ENCODE data around the gene TTLL1.
"Not testable (repeated sequence)": the region's sequence is repeated elsewhere in the genome, so short reads cannot be mapped to it uniquely, and the experiment has no call there.

The TTLL1 gene

GRCh38 chr22:42995654-42996053, 93.5 kb downstream of the TTLL1 start:
- DNase-seq (ENCODE audit: extremely low read depth in 1 of 2, low read depth in 1 of 2): not testable (repeated sequence)

- DNase-seq (ENCODE audit: extremely low read depth in 1 of 2, low read depth in 1 of 2): no peak
Measured at GRCh38 chr22:42994917-42995562, 94.2 kb downstream of the TTLL1 start.

GRCh38 chr22:42994276-42994916, 94.8 kb downstream of the TTLL1 start:
- no peak for DNase-seq (ENCODE audit: extremely low read depth in 1 of 2, low read depth in 1 of 2)

- no peak for DNase-seq (ENCODE audit: extremely low read depth in 1 of 2, low read depth in 1 of 2)
Measured at GRCh38 chr22:42993651-42994275, 95.4 kb downstream of the TTLL1 start.

DNA sequence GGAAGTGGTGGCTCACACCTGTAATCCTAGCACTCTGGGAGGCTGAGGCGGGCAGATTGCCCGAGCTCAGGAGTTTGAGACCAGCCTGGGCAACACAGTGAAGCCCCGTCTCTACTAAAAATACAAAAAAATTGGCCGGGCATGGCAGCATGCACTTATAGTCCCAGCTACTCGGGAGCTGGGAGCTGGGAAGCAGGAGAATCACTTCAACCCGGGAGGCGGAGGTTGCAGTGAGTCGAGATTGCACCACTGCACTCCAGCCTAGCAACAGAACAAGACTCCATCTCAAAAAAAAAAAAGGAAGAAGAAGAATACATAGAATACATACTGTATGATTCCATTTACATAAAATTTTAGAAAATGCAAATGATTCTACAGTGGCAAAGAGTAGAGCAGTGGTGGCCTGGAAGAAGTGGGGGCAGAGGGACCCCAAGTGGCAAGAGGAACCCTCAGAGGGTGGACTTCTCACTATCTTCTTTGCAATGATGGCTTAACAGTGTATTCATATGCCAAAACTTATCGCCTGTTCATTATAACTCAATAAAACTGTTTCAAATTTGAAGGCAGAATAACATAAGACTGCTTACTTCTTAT, 96.2 kb downstream of the TTLL1 start:
- DNase-seq (ENCODE audit: extremely low read depth in 1 of 2, low read depth in 1 of 2): no peak

DNA sequence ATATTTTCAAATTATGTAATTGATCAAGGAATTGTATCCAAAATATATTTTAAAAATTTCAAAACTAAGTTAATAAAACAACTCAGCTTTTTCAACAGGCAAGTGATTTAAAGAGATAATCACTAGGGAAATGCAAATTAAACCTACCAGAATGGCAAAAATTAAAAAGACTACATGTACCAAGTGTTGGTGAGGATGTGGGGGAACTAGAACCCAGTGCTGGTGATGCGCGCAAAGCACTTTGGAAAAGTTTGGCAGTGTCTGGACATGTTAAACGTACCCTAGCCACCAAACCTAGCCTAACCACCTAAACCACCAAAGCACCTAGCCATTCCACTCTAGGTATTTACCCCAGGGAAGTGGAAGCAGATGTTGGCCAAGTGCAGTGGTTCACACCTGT, 97.1 kb downstream of the TTLL1 start:
- DNase-seq (ENCODE audit: extremely low read depth in 1 of 2, low read depth in 1 of 2): no peak

DNA sequence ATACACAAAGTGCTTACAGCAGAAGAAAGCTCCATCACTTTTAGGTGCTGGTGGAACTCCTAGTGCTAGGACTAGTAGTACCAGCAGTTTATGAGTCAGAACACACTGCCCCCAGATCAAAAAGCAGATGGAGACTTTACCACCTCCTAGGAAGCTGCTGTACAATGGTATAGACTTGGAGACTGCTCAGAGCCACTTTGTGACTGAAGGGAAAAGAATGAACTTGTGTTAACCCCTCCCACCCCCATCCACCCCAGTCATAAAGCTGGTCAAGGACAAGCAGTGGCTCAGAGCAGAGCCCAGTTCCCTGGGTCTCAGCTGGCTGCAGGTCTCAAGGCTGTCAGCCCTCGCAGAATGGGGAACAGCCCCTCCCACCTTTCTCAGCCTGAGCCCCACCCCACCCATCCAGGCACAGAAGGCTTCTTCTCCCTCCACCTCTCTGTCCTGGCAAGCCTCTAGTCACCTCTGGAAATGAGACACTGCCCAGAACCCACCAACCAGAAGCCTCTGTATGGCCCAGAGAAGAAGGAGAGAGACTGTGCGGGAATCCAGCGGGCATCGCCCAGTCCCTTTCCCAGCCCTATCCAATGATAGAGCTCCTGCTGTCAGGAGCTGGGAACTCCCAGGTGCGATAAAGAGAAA, 98.1 kb downstream of the TTLL1 start:
- DNase-seq (ENCODE audit: extremely low read depth in 1 of 2, low read depth in 1 of 2): no peak

GRCh38 chr22:42990131-42990838, 98.9 kb downstream of the TTLL1 start:
- DNase-seq (ENCODE audit: extremely low read depth in 1 of 2, low read depth in 1 of 2): no peak
